Esophagus squamous epithelium (tissue), 4 donors: ENCODE results near the gene PTPRB.

Experiments
- POLR2A ChIP-seq, 4 donors: fragments of 450-650 bp; IDR thresholded peaks; one replicate each; pipeline ENCODE4 v1.6.1; 2017; ENCODE audit warnings: antibody characterized with exemption in 4 of 4, mild to moderate bottlenecking in 4 of 4, moderate library complexity in 3 of 4
- TF ChIP-seq, protein P1 (sequence below), 6 experiments: fragments of 450-650 bp in 4 of 6; fragments of 200-600 bp in 2 of 6; sonication (generic) in 2 of 6; IDR thresholded peaks; one replicate each; pipeline ENCODE4 v1.5.1; 2016 to 2019; ENCODE audit warnings: antibody characterized with exemption in 6 of 6, mild to moderate bottlenecking in 4 of 6, moderate library complexity in 4 of 6

DNA sequence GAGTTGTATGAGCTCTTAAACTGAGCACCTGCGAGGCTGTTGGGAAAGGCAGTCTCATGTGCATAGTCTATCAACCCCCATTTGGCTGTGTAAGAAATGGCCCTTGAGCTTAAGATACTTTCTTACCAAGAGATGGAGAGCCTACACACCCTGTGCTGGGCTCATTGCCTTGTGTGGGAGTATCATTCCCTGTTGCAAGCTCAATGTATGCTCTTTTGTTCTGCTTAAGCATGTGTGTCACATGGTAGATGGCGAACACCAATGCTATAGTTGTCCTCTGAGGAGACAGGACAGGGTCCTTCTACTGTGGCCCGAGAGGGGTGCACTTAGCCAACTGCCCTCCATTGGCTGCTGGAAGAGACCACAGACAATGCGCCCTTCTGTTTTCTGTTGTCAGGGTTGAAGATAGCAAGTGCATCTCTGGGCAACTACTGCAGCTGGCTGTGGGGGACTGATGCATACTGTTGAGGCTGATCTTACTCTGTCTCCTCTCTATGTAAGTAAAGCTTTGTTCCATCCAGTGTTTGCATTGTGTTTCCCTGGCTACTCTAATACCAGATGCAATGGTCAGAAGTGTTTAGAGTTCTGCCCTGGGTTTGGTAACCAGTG lies 79.5 kb downstream of the PTPRB start:
- TF ChIP-seq, protein P1, sequence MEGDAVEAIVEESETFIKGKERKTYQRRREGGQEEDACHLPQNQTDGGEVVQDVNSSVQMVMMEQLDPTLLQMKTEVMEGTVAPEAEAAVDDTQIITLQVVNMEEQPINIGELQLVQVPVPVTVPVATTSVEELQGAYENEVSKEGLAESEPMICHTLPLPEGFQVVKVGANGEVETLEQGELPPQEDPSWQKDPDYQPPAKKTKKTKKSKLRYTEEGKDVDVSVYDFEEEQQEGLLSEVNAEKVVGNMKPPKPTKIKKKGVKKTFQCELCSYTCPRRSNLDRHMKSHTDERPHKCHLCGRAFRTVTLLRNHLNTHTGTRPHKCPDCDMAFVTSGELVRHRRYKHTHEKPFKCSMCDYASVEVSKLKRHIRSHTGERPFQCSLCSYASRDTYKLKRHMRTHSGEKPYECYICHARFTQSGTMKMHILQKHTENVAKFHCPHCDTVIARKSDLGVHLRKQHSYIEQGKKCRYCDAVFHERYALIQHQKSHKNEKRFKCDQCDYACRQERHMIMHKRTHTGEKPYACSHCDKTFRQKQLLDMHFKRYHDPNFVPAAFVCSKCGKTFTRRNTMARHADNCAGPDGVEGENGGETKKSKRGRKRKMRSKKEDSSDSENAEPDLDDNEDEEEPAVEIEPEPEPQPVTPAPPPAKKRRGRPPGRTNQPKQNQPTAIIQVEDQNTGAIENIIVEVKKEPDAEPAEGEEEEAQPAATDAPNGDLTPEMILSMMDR (IDR thresholded peaks at IDR 0.05): no peak
- no peak for TF ChIP-seq POLR2A (IDR thresholded peaks at IDR 0.05)
